Measurements from ENCODE around the gene TEX38. TPM values are rescaled to one million over a fixed set of nuclear protein-coding genes. Genes with fewer than 3 reads are reported as not detected.

The TEX38 gene
- total and polyA plus RNA-seq, 2 donors (not counting 1 experiment from before 2014, with no cell fraction given), result not detected

- Histone ChIP-seq H3K9ac (ENCODE audit: low read length) (no peak overlapping the region), H4K20me1 (ENCODE audit: control insufficient read depth, insufficient read depth, low read length, poor library complexity, severe bottlenecking) (no peaks in the 10 kb centered on the region), H3K4me2 (replicated peaks; ENCODE audit: low read depth, low read length, poor library complexity, severe bottlenecking) (no peak overlapping the region), H3K9me3 (ENCODE audit: control extremely low read depth in 1 of 3, control insufficient read depth in 2 of 3, insufficient read depth in 1 of 3, low read length in 2 of 3) (peaks cover 0 to 4% (median 4%) of the 10 kb centered on the region in 3 donors), H3K27me3 (replicated peaks in 1 of 4; ENCODE audit: control extremely low read depth in 1 of 4, control insufficient read depth in 3 of 4, insufficient read depth in 4 of 4, low read length in 3 of 4) (no peaks in the 10 kb centered on the region), H3K4me1 (ENCODE audit: control insufficient read depth in 2 of 2, insufficient read depth in 2 of 2, low read length in 2 of 2) (no peaks in the 10 kb centered on the region), H3K79me2 (ENCODE audit: control insufficient read depth, insufficient read depth, low read length) (no peaks in the 10 kb centered on the region), H3K4me3 (ENCODE audit: control extremely low read depth in 1 of 5, extremely low read depth in 1 of 5, insufficient read depth in 1 of 5, low read depth in 2 of 5, low read length in 4 of 5) (no peak overlapping the region), H3K36me3 (replicated peaks in 1 of 2; ENCODE audit: control extremely low read depth in 1 of 2, control insufficient read depth in 1 of 2, extremely low read depth in 1 of 2, insufficient read depth in 2 of 2, low read length in 1 of 2) (peaks cover 2 to 30% of the 10 kb centered on the region in 2 experiments), H2AFZ (ENCODE audit: insufficient read depth, low read depth, low read length, poor library complexity, severe bottlenecking) (no peak overlapping the region), H3K27ac (ENCODE audit: low read length in 2 of 2) (no peak overlapping the region)
- no peak for DNase-seq
- H3K4me3 Mint-ChIP-seq, result no peak overlapping the region
- H3K27me3 Mint-ChIP-seq, result no peaks in the 10 kb centered on the region
- H3K4me1 Mint-ChIP-seq, result no peaks in the 10 kb centered on the region
- intact Hi-C loops (cut with micrococcal nuclease), result no loop called here
- ChIA-PET POLR2A (no interaction called here), CTCF (no interaction called here)
- TF ChIP-seq EZH2 (IDR thresholded peaks at IDR 0.05; ENCODE audit: borderline replicate concordance, insufficient read depth, low read depth, low read length, poor library complexity, severe bottlenecking), result no peak
- TF ChIP-seq, protein P1, sequence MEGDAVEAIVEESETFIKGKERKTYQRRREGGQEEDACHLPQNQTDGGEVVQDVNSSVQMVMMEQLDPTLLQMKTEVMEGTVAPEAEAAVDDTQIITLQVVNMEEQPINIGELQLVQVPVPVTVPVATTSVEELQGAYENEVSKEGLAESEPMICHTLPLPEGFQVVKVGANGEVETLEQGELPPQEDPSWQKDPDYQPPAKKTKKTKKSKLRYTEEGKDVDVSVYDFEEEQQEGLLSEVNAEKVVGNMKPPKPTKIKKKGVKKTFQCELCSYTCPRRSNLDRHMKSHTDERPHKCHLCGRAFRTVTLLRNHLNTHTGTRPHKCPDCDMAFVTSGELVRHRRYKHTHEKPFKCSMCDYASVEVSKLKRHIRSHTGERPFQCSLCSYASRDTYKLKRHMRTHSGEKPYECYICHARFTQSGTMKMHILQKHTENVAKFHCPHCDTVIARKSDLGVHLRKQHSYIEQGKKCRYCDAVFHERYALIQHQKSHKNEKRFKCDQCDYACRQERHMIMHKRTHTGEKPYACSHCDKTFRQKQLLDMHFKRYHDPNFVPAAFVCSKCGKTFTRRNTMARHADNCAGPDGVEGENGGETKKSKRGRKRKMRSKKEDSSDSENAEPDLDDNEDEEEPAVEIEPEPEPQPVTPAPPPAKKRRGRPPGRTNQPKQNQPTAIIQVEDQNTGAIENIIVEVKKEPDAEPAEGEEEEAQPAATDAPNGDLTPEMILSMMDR (IDR thresholded peaks at IDR 0.05), result no peak
- H3K9me3 Mint-ChIP-seq (ENCODE audit: insufficient read depth), result peaks cover 5% of the 10 kb centered on the region
- no peak overlapping the region for H3K27ac Mint-ChIP-seq
- ATAC-seq (ENCODE audit: low read depth), result no peak
- no CpG with 5 or more reads among the region's 3 CpGs for WGBS (ENCODE audit: insufficient coverage)
Measured at GRCh38 chr1:46647611-46648010, 24.0 kb upstream of the TEX38 start.

- Histone ChIP-seq H3K27ac (ENCODE audit: low read length in 2 of 2) (no peak overlapping the region), H3K9me3 (ENCODE audit: control extremely low read depth in 1 of 3, control insufficient read depth in 2 of 3, insufficient read depth in 1 of 3, low read length in 2 of 3) (peaks cover 0 to 4% (median 4%) of the 10 kb centered on the region in 3 donors), H3K27me3 (replicated peaks in 1 of 4; ENCODE audit: control extremely low read depth in 1 of 4, control insufficient read depth in 3 of 4, insufficient read depth in 4 of 4, low read length in 3 of 4) (no peaks in the 10 kb centered on the region), H2AFZ (ENCODE audit: insufficient read depth, low read depth, low read length, poor library complexity, severe bottlenecking) (no peak overlapping the region), H3K9ac (ENCODE audit: low read length) (no peak overlapping the region), H4K20me1 (ENCODE audit: control insufficient read depth, insufficient read depth, low read length, poor library complexity, severe bottlenecking) (no peaks in the 10 kb centered on the region), H3K36me3 (replicated peaks in 1 of 2; ENCODE audit: control extremely low read depth in 1 of 2, control insufficient read depth in 1 of 2, extremely low read depth in 1 of 2, insufficient read depth in 2 of 2, low read length in 1 of 2) (peaks cover 5 to 27% of the 10 kb centered on the region in 2 experiments), H3K4me1 (ENCODE audit: control insufficient read depth in 2 of 2, insufficient read depth in 2 of 2, low read length in 2 of 2) (no peaks in the 10 kb centered on the region), H3K4me2 (replicated peaks; ENCODE audit: low read depth, low read length, poor library complexity, severe bottlenecking) (no peak overlapping the region), H3K79me2 (ENCODE audit: control insufficient read depth, insufficient read depth, low read length) (no peaks in the 10 kb centered on the region), H3K4me3 (ENCODE audit: control extremely low read depth in 1 of 5, extremely low read depth in 1 of 5, insufficient read depth in 1 of 5, low read depth in 2 of 5, low read length in 4 of 5) (no peak overlapping the region)
- ATAC-seq (ENCODE audit: low read depth) (no peak), DNase-seq (no peak)
- H3K27me3 Mint-ChIP-seq, result no peaks in the 10 kb centered on the region
- ChIA-PET CTCF (no interaction called here), POLR2A (no interaction called here)
- H3K27ac Mint-ChIP-seq, result no peak overlapping the region
- 100% methylated on average over 2 of the region's 2 CpGs for WGBS (ENCODE audit: insufficient coverage)
- intact Hi-C loops (cut with micrococcal nuclease), result no loop called here
- H3K9me3 Mint-ChIP-seq (ENCODE audit: insufficient read depth), result peaks cover 5% of the 10 kb centered on the region
- no peaks in the 10 kb centered on the region for H3K4me1 Mint-ChIP-seq
- no peak overlapping the region for H3K4me3 Mint-ChIP-seq
- TF ChIP-seq, protein P1 (IDR thresholded peaks at IDR 0.05), result no peak
- no peak for TF ChIP-seq EZH2 (IDR thresholded peaks at IDR 0.05; ENCODE audit: borderline replicate concordance, insufficient read depth, low read depth, low read length, poor library complexity, severe bottlenecking)
Measured at GRCh38 chr1:46649764-46650163, 21.9 kb upstream of the TEX38 start.

All from B cell (primary cell).